Aortic smooth muscle cell (primary cell): ENCODE measurements around the gene CRTC3. TPM values are rescaled to one million over a fixed set of nuclear protein-coding genes. Genes with fewer than 3 reads are reported as not detected.

Source experiments
- total RNA-seq: library from RNA; depleted of rRNA; stranded (reverse); fragments of >200 nt; gene quantifications from 2 replicates; pipeline ENCODE4 v1.2.3, GENCODE V29; 2014

CRTC3 gene
- total RNA-seq: 10.6 and 15.5 TPM in 2 replicates

GRCh38 chr15:90529371-90530249 is at the start of gene CRTC3:
CRTC3 (plus strand) TSS chr15:90529923; CDS start chr15:90530072, 149 bp downstream.

Other genes starting within 250 kb of the CRTC3 start
- 1.8 and 2.8 TPM in 2 replicates for gene ZNF774, start 177.6 kb upstream of the CRTC3 start, total RNA-seq
- 280 and 385 TPM in 2 replicates for gene IQGAP1, start 141.7 kb upstream of the CRTC3 start, total RNA-seq
- 3.3 and 5.3 TPM in 2 replicates for gene BLM, start 187.4 kb downstream of the CRTC3 start, total RNA-seq